ENCODE data around the gene TSR3. TPM values are rescaled to one million over a fixed set of nuclear protein-coding genes. Genes with fewer than 3 reads are reported as not detected.

The TSR3 gene
- polyA plus RNA-seq, 3 donors, result 23.2 to 73.1 (median 48.2) TPM

DNA sequence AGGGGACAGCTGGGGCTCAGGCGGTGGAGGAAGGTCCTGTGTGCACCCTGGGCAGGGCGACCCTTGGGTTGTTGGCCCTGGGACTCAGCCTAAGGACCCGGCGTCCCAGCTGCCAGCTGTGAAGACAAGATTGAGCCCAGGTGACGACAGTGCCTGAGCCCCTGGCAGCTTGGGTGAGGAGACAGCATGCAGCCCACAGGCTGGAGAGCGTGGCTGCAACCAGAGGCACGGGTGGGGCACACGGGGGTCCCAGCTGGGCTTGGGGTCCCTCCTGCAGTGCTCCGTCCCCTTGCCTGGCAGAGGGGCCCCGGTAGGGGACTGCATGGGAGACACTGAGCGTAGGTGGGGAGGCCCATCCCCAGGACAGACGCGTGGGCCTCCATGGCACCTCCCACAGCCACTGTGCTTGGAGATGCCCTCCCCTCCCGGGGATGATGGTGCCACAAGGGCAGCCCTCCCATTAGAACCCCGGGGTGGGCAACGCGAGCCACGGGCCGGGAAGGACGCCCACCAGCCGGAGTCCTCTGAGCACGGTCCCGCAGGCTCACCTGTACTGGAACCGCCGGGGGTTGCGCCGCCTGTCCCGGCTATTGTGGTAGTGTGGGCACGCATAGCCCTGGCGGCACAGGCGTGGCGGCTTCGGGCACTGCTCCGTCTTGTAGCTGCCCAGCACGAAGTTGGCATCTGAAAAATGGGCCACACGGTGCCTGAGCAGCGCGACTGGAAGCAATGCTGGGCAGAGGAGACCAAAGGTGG is 47.3 kb upstream of the TSR3 start:
- Histone ChIP-seq H3K4me1 (ENCODE audit: control insufficient read depth in 1 of 2, insufficient read depth in 2 of 2, low read length in 2 of 2) (no peaks in the 10 kb centered on the region), H3K4me2 (replicated peaks; ENCODE audit: extremely low read depth, low read length, poor library complexity, severe bottlenecking) (no peak overlapping the region), H3K4me3 (replicated peaks in 1 of 3; ENCODE audit: low read depth in 2 of 3, low read length in 3 of 3) (no peak overlapping the region), H3K27ac (ENCODE audit: low read depth in 1 of 2, low read length in 2 of 2) (no peak overlapping the region), H3K79me2 (ENCODE audit: insufficient read depth, low read length) (peaks cover 4% of the 10 kb centered on the region), H4K20me1 (ENCODE audit: insufficient read depth, low read length) (peaks cover 58% of the 10 kb centered on the region), H2AFZ (ENCODE audit: insufficient read depth, low read depth, low read length, poor library complexity, severe bottlenecking) (no peak overlapping the region), H3K9me3 (replicated peaks in 1 of 2; ENCODE audit: control insufficient read depth in 1 of 2, insufficient read depth in 1 of 2, low read length in 2 of 2) (no peaks in the 10 kb centered on the region), H3K9ac (ENCODE audit: insufficient read depth, low read length, poor library complexity, severe bottlenecking) (no peak overlapping the region), H3K27me3 (ENCODE audit: control insufficient read depth in 2 of 2, insufficient read depth in 2 of 2, low read length in 2 of 2) (no peaks in the 10 kb centered on the region), H3K36me3 (replicated peaks in 1 of 2; ENCODE audit: control insufficient read depth in 1 of 2, insufficient read depth in 2 of 2, low read length in 2 of 2) (peaks cover 76 to 92% of the 10 kb centered on the region in 2 donors)
- over 99% methylated on average over 31 of the region's 38 CpGs for WGBS (ENCODE audit: insufficient coverage)
- H3K4me1 Mint-ChIP-seq, result no peaks in the 10 kb centered on the region
- H3K36me3 Mint-ChIP-seq, result peaks cover 62 to 83% of the 10 kb centered on the region in 2 donors
- no peak overlapping the region for H3K4me3 Mint-ChIP-seq
- peak overlapping the region in 1 of 7 donors; percentile 59 for H3K27ac Mint-ChIP-seq
- intact Hi-C loops (cut with micrococcal nuclease), result no loop called here
- no peak for DNase-seq
- TF ChIP-seq, protein P1, sequence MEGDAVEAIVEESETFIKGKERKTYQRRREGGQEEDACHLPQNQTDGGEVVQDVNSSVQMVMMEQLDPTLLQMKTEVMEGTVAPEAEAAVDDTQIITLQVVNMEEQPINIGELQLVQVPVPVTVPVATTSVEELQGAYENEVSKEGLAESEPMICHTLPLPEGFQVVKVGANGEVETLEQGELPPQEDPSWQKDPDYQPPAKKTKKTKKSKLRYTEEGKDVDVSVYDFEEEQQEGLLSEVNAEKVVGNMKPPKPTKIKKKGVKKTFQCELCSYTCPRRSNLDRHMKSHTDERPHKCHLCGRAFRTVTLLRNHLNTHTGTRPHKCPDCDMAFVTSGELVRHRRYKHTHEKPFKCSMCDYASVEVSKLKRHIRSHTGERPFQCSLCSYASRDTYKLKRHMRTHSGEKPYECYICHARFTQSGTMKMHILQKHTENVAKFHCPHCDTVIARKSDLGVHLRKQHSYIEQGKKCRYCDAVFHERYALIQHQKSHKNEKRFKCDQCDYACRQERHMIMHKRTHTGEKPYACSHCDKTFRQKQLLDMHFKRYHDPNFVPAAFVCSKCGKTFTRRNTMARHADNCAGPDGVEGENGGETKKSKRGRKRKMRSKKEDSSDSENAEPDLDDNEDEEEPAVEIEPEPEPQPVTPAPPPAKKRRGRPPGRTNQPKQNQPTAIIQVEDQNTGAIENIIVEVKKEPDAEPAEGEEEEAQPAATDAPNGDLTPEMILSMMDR (IDR thresholded peaks at IDR 0.05), result no peak
- peaks cover 0 to 3% (median 0%) of the 10 kb centered on the region in 3 donors for H3K27me3 Mint-ChIP-seq (ENCODE audit: low read depth in 3 of 3)
- no peaks in the 10 kb centered on the region for H3K9me3 Mint-ChIP-seq

DNA sequence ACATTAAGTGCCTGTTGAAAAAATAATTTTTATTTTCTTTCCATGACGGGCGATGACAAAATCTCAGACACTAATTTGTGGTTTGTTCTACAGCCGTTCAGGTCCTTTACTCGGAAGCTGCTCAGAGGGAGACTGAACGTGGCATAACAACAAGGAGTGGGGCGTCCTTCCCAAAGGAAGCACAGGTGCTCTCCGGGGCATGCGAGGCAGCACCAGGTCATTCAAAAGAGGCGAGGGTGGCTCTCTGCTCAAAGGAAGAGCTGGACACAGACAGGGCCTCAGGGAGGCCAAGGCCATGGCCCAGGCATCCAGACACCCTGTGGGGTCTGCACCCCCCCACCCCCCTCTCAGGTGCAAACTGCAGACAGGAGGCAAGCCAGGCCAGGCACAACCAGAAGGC is 46.7 kb upstream of the TSR3 start:
- no peak overlapping the region for H2AFZ ChIP-seq (ENCODE audit: insufficient read depth, low read depth, low read length, poor library complexity, severe bottlenecking)
- H3K9me3 ChIP-seq (replicated peaks in 1 of 2; ENCODE audit: control insufficient read depth in 1 of 2, insufficient read depth in 1 of 2, low read length in 2 of 2), result no peaks in the 10 kb centered on the region
- TF ChIP-seq, protein P1 (IDR thresholded peaks at IDR 0.05), result no peak
- no peak overlapping the region for H3K27ac ChIP-seq (ENCODE audit: low read depth in 1 of 2, low read length in 2 of 2)
- peaks cover 76 to 92% of the 10 kb centered on the region in 2 donors for H3K36me3 ChIP-seq (replicated peaks in 1 of 2; ENCODE audit: control insufficient read depth in 1 of 2, insufficient read depth in 2 of 2, low read length in 2 of 2)
- no peak overlapping the region for H3K4me2 ChIP-seq (replicated peaks; ENCODE audit: extremely low read depth, low read length, poor library complexity, severe bottlenecking)
- H3K27me3 ChIP-seq (ENCODE audit: control insufficient read depth in 2 of 2, insufficient read depth in 2 of 2, low read length in 2 of 2), result no peaks in the 10 kb centered on the region
- Mint-ChIP-seq H3K4me1 (no peaks in the 10 kb centered on the region), H3K27ac (no peak overlapping the region), H3K4me3 (no peak overlapping the region), H3K9me3 (no peaks in the 10 kb centered on the region), H3K27me3 (ENCODE audit: low read depth in 3 of 3) (peaks cover 0 to 3% (median 0%) of the 10 kb centered on the region in 3 donors), H3K36me3 (peaks cover 63 to 84% of the 10 kb centered on the region in 2 donors)
- no peaks in the 10 kb centered on the region for H3K4me1 ChIP-seq (ENCODE audit: control insufficient read depth in 1 of 2, insufficient read depth in 2 of 2, low read length in 2 of 2)
- no peak overlapping the region for H3K4me3 ChIP-seq (replicated peaks in 1 of 3; ENCODE audit: low read depth in 2 of 3, low read length in 3 of 3)
- DNase-seq, result no peak
- H3K79me2 ChIP-seq (ENCODE audit: insufficient read depth, low read length), result no peaks in the 10 kb centered on the region
- intact Hi-C loops (cut with micrococcal nuclease), result no loop called here
- peaks cover 58% of the 10 kb centered on the region for H4K20me1 ChIP-seq (ENCODE audit: insufficient read depth, low read length)
- 96% methylated on average over 9 of the region's 9 CpGs for WGBS (ENCODE audit: insufficient coverage)
- H3K9ac ChIP-seq (ENCODE audit: insufficient read depth, low read length, poor library complexity, severe bottlenecking), result no peak overlapping the region

Measured in CD14-positive monocyte (primary cell).